Nephron progenitor cell (in vitro differentiated cells): ENCODE results near the gene USP13.
A peak's percentile ranks its signal among the peaks of the same experiment; 100 is the strongest.

Source experiments
- DNase-seq: peaks from one replicate; pipeline ENCODE4 v3.0.0; 2021
- H3K27ac Mint-ChIP-seq: 2 replicates; pipeline ENCODE4 v1.8.0; 2021; ENCODE audit warnings: mild to moderate bottlenecking, moderate library complexity, mixed read lengths
- H3K27me3 Mint-ChIP-seq: 2 replicates; pipeline ENCODE4 v1.8.0; 2021; ENCODE audit warnings: mild to moderate bottlenecking, low read depth, mixed read lengths; ENCODE audit not compliant: poor library complexity
- H3K36me3 Mint-ChIP-seq: 2 replicates; pipeline ENCODE4 v1.8.0; 2021; ENCODE audit warnings: low read depth, mixed read lengths
- H3K4me1 Mint-ChIP-seq: 2 replicates; pipeline ENCODE4 v1.8.0; 2021; ENCODE audit warnings: mixed read lengths
- H3K4me3 Mint-ChIP-seq: 2 replicates; pipeline ENCODE4 v1.8.0; 2021; ENCODE audit warnings: mild to moderate bottlenecking, moderate library complexity, mixed read lengths
- H3K9me3 Mint-ChIP-seq: 2 replicates; pipeline ENCODE4 v1.8.0; 2021; ENCODE audit warnings: mild to moderate bottlenecking, moderate library complexity, mixed read lengths
- CTCF ChIP-seq: fragments of 200-600 bp; sonication (generic); IDR thresholded peaks from 2 replicates; pipeline ENCODE4 v1.5.0; 2021; ENCODE audit warnings: antibody characterized with exemption

Gene USP13

GRCh38 chr3:179695672-179696313, 43.0 kb downstream of the USP13 start:
- Mint-ChIP-seq H3K4me1 (no peaks in the 10 kb centered on the region), H3K9me3 (peaks cover 3% of the 10 kb centered on the region), H3K27me3 (no peaks in the 10 kb centered on the region), H3K4me3 (no peak overlapping the region), H3K27ac (no peak overlapping the region), H3K36me3 (peaks cover 35% of the 10 kb centered on the region)
- TF ChIP-seq CTCF, result no peak
- DNase-seq, result no peak

DNA sequence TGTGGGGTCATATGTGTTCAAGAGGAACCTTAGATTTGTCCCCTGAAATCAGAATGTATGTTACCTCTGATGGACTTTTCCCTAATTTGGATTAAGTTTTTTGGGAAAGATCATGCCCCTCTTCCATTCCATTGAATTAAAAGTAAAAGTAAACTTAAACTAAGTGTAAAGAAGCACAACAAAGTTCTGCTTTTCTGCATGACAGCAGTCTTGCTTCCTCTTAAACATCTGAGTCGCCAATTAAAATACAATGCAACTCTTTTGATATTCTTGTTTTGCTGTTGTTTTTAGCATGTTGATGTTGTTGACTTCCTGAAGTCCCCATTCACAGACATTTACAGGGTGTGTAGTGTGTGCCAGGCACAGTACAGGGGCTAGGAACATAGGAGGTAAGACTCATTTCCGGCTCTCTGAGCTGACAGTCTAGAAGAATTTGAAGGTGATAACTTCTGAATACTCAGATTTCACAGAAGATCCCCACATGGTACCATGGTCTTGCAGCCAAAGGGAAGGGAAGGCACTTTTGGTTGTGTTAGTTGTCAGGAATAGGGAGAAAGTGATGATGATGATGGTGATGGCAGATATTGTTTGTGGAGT, 45.0 kb downstream of the USP13 start:
- no peak for DNase-seq
- H3K9me3 Mint-ChIP-seq, result no peaks in the 10 kb centered on the region
- H3K27me3 Mint-ChIP-seq, result no peaks in the 10 kb centered on the region
- H3K4me1 Mint-ChIP-seq, result no peaks in the 10 kb centered on the region
- TF ChIP-seq CTCF, result no peak
- no peak overlapping the region for H3K4me3 Mint-ChIP-seq
- H3K36me3 Mint-ChIP-seq, result peaks cover 34% of the 10 kb centered on the region
- no peak overlapping the region for H3K27ac Mint-ChIP-seq

- Mint-ChIP-seq H3K4me1 (no peaks in the 10 kb centered on the region), H3K4me3 (no peak overlapping the region), H3K27ac (peak overlapping the region; percentile 24), H3K27me3 (no peaks in the 10 kb centered on the region), H3K36me3 (peaks cover 40% of the 10 kb centered on the region), H3K9me3 (no peaks in the 10 kb centered on the region)
- DNase-seq, result no peak
- no peak for TF ChIP-seq CTCF
These were observed 47.9 kb downstream of the USP13 start for GRCh38 chr3:179700716-179701115.

- Mint-ChIP-seq H3K9me3 (no peaks in the 10 kb centered on the region), H3K4me1 (no peaks in the 10 kb centered on the region), H3K27me3 (no peaks in the 10 kb centered on the region), H3K4me3 (no peak overlapping the region), H3K27ac (peak overlapping the region; percentile 46), H3K36me3 (peaks cover 40% of the 10 kb centered on the region)
- DNase-seq, result no peak
- TF ChIP-seq CTCF, result no peak
These were observed 48.5 kb downstream of the USP13 start for GRCh38 chr3:179701176-179701827.

DNA sequence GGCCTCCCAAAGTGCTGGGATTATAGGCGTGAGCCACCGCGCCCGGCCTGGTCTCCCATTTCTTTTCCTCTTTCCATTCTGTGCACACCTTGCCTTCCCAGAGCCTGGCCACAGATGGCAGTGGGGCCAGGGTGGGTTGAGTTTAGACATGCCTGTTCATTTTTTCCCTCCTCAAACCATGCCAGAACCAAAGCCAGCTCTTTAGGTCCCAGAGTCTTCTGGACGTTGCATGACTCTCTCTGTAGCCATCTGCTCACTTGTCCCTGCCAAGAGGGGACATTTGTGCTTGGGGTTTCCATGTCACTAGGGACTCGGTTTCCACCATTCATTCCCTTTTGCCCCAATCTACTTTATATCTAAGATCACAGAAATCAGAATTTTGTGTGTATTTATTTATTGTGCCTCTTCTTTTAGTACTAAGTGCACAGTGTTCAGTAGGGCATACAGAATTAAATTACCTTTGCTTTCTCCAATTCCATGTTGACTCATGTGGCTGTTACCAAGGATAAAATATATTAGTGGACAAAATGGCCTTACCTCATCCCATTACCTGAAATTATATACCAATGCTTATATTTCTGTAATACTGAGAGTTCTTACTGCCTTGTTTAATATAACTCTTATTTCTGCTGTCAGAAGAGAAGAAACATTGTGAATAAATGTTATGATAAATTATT, 49.6 kb downstream of the USP13 start:
- Mint-ChIP-seq H3K4me1 (no peaks in the 10 kb centered on the region), H3K27ac (no peak overlapping the region), H3K27me3 (no peaks in the 10 kb centered on the region), H3K4me3 (no peak overlapping the region), H3K36me3 (peaks cover 42% of the 10 kb centered on the region), H3K9me3 (no peaks in the 10 kb centered on the region)
- no peak for TF ChIP-seq CTCF
- no peak for DNase-seq
